GM10248 (cell line): ENCODE measurements around the gene EFCAB11.

Experiments used
- CTCF ChIA-PET: fragments of 300-600 bp; sonication (Branson Sonifier 250); formaldehyde crosslinking; extraction: SDS; loops from one replicate; lab custom pipeline; 2021; ENCODE audit warnings: antibody characterized with exemption; lab: Yijun Ruan, JAX
- POLR2A ChIA-PET: fragments of 350-650 bp; sonication (Branson Sonifier 250); formaldehyde crosslinking; extraction: SDS; loops from one replicate; lab custom pipeline; 2020; ENCODE audit warnings: antibody characterized with exemption; lab: Yijun Ruan, JAX
- DNase-seq: peaks from one replicate; pipeline ENCODE4 v3.0.0; 2012; ENCODE audit errors: extremely low spot score
- CTCF ChIP-seq: IDR thresholded peaks from 2 replicates; pipeline ENCODE4 v1.5.1; 2012; ENCODE audit warnings: mild to moderate bottlenecking, low read depth; ENCODE audit errors: extremely low read depth, missing control alignments, control extremely low read depth

The EFCAB11 gene

GRCh38 chr14:89911010-89911919 is 43.3 kb downstream of the EFCAB11 start:
- CTCF ChIA-PET: interaction anchor here (1.0 to 5.2 kb wide), 4 partner anchors 11 to 884 kb away, joined by 6 to 42 read pairs (median 14); no protein-coding TSS in a partner anchor
- TF ChIP-seq CTCF: no peak
- DNase-seq: no peak
- POLR2A ChIA-PET: interaction anchor here (0.6 kb wide), 1 partner anchor 232 kb away, joined by 3 read pairs; no protein-coding TSS in a partner anchor

GRCh38 chr14:89910691-89911009 is 43.9 kb downstream of the EFCAB11 start:
- no peak for DNase-seq
- CTCF ChIA-PET: interaction anchor here (1.0 to 5.2 kb wide), 3 partner anchors 12 to 883 kb away, joined by 6 to 42 read pairs (median 7); no protein-coding TSS in a partner anchor
- POLR2A ChIA-PET: interaction anchor here (0.6 kb wide), 1 partner anchor 231 kb away, joined by 3 read pairs; no protein-coding TSS in a partner anchor
- TF ChIP-seq CTCF: no peak

GRCh38 chr14:89909586-89909985 is 44.9 kb downstream of the EFCAB11 start:
- no peak for DNase-seq
- CTCF ChIA-PET: interaction anchor here (1.4 to 3.1 kb wide), 4 partner anchors 9 to 883 kb away, joined by 3 to 12 read pairs (median 4); no protein-coding TSS in a partner anchor
- no peak for TF ChIP-seq CTCF
- POLR2A ChIA-PET: no interaction called here

- TF ChIP-seq CTCF: no peak
- ChIA-PET POLR2A (no interaction called here), CTCF (interaction anchor here (1.4 to 3.1 kb wide), 4 partner anchors 9 to 882 kb away, joined by 3 to 12 read pairs (median 4); no protein-coding TSS in a partner anchor)
- DNase-seq: no peak
Observed at GRCh38 chr14:89908712-89909450, 45.6 kb downstream of the EFCAB11 start.

- ChIA-PET CTCF (interaction anchor here (1.0 to 3.1 kb wide), 2 partner anchors 65 to 867 kb away, joined by 3 to 12 read pairs; no protein-coding TSS in a partner anchor), POLR2A (no interaction called here)
- DNase-seq: no peak
- no peak for TF ChIP-seq CTCF
Observed at GRCh38 chr14:89907655-89908054, 46.9 kb downstream of the EFCAB11 start.

GRCh38 chr14:89906000-89906399 is 48.5 kb downstream of the EFCAB11 start:
- no peak for DNase-seq
- CTCF ChIA-PET: interaction anchor here (0.6 to 2.2 kb wide), 3 partner anchors 15 to 867 kb away, joined by 3 to 5 read pairs (median 3); no protein-coding TSS in a partner anchor
- no peak for TF ChIP-seq CTCF
- POLR2A ChIA-PET: no interaction called here
